Smooth muscle cell (in vitro differentiated cells): Measurements from ENCODE around the gene PANK4. TPM values are rescaled to one million over a fixed set of nuclear protein-coding genes. Genes with fewer than 3 reads are reported as not detected.

Source experiments
- DNase-seq: peaks from one replicate; lab custom pipeline; 2025; ENCODE audit not compliant: unreplicated experiment; lab: John Stamatoyannopoulos, UW
- H2AFZ ChIP-seq: fragments of 200-600 bp; sonication (generic); 2 replicates; pipeline ENCODE4 v1.6.0; 2016; ENCODE audit warnings: antibody characterized with exemption, low read depth, mild to moderate bottlenecking
- H3F3A ChIP-seq: fragments of 200-600 bp; sonication (generic); 2 replicates; pipeline ENCODE4 v1.6.0; 2017; ENCODE audit warnings: antibody characterized with exemption, low read depth
- H3K27ac ChIP-seq: fragments of 200-600 bp; sonication (generic); 2 replicates; pipeline ENCODE4 v1.5.1; 2016; ENCODE audit warnings: low read depth, mild to moderate bottlenecking
- H3K27me3 ChIP-seq: fragments of 200-600 bp; sonication (generic); 2 replicates; pipeline ENCODE4 v1.6.1; 2016; ENCODE audit warnings: low read depth, mild to moderate bottlenecking
- H3K36me3 ChIP-seq: fragments of 200-600 bp; sonication (generic); 2 replicates; pipeline ENCODE4 v1.5.1; 2016; ENCODE audit warnings: low read depth
- H3K4me1 ChIP-seq: fragments of 200-600 bp; sonication (generic); 2 replicates; pipeline ENCODE4 v1.5.1; 2016; ENCODE audit warnings: low read depth
- H3K4me2 ChIP-seq: fragments of 200-600 bp; sonication (generic); 2 replicates; pipeline ENCODE4 v1.6.0; 2016; ENCODE audit warnings: mild to moderate bottlenecking
- H3K4me3 ChIP-seq: fragments of 200-600 bp; sonication (generic); 2 replicates; pipeline ENCODE4 v1.5.1; 2016; ENCODE audit warnings: mild to moderate bottlenecking
- H3K79me2 ChIP-seq: fragments of 200-600 bp; sonication (generic); 2 replicates; pipeline ENCODE4 v1.6.0; 2016; ENCODE audit warnings: low read depth, mild to moderate bottlenecking
- H3K9ac ChIP-seq: fragments of 200-600 bp; sonication (generic); 2 replicates; pipeline ENCODE4 v1.6.0; 2016; ENCODE audit warnings: low read depth
- H3K9me3 ChIP-seq: fragments of 200-600 bp; sonication (generic); replicated peaks from 2 replicates; pipeline ENCODE4 v1.5.1; 2016; ENCODE audit warnings: low read depth
- H4K20me1 ChIP-seq: fragments of 200-600 bp; sonication (generic); 2 replicates; pipeline ENCODE4 v1.6.0; 2016; ENCODE audit warnings: low read depth
- CTCF ChIP-seq: fragments of 200-600 bp; sonication (generic); IDR thresholded peaks from 2 replicates; pipeline ENCODE4 v1.5.1; 2017; ENCODE audit warnings: borderline replicate concordance, mild to moderate bottlenecking, antibody characterized with exemption; ENCODE audit not compliant: insufficient read depth, poor library complexity, severe bottlenecking
- WGBS: methylation state at CpG from one replicate; pipeline ENCODE4 v1.1.7; 2016; ENCODE audit warnings: low lambda C conversion rate; 5-methylcytosine and 5-hydroxymethylcytosine counted together
- polyA plus RNA-seq: library from polyadenylated mRNA; unstranded; fragments of >200 nt; fragmentation: Nextera tagmentation; extraction: Ambion mirVana; gene quantifications from 2 replicates; pipeline ENCODE4 v1.2.1, GENCODE V29; 2016
- total RNA-seq: library from RNA; depleted of rRNA; stranded (reverse); fragments of >200 nt; gene quantifications from 2 replicates; pipeline ENCODE4 v1.2.3, GENCODE V29; 2014

PANK4 gene
- total and polyA plus RNA-seq, 2 experiments from 2014 or later, result 28.4 to 28.7 TPM

- DNase-seq, result peak; percentile 38
- WGBS, result 23% methylated on average over 7 of the region's 43 CpGs
- peak overlapping the region; percentile 93 for H3K4me2 ChIP-seq
- H3K79me2 ChIP-seq, result no peaks in the 10 kb centered on the region
- peak overlapping the region; percentile 55 for H3K4me3 ChIP-seq
- H3K27ac ChIP-seq, result no peak overlapping the region
- H2AFZ ChIP-seq, result peak overlapping the region; percentile 77
- peaks cover 53% of the 10 kb centered on the region for H3K4me1 ChIP-seq
- H3K27me3 ChIP-seq, result no peaks in the 10 kb centered on the region
- H3K9ac ChIP-seq, result no peak overlapping the region
- H3F3A ChIP-seq, result no peaks in the 10 kb centered on the region
- H3K36me3 ChIP-seq, result no peaks in the 10 kb centered on the region
- no peaks in the 10 kb centered on the region for H4K20me1 ChIP-seq
- no peaks in the 10 kb centered on the region for H3K9me3 ChIP-seq
- TF ChIP-seq CTCF, result no peak
Observed at GRCh38 chr1:2545754-2546514, 19.5 kb upstream of the PANK4 start.

GRCh38 chr1:2544875-2545640 is 18.7 kb upstream of the PANK4 start:
- 67% methylated on average over 19 of the region's 19 CpGs for WGBS
- peaks cover 59% of the 10 kb centered on the region for H3K4me1 ChIP-seq
- H3K9me3 ChIP-seq, result no peaks in the 10 kb centered on the region
- H3K4me2 ChIP-seq, result no peak overlapping the region
- TF ChIP-seq CTCF, result no peak
- no peaks in the 10 kb centered on the region for H3F3A ChIP-seq
- H2AFZ ChIP-seq, result no peak overlapping the region
- H3K36me3 ChIP-seq, result no peaks in the 10 kb centered on the region
- H3K79me2 ChIP-seq, result no peaks in the 10 kb centered on the region
- no peak overlapping the region for H3K4me3 ChIP-seq
- H4K20me1 ChIP-seq, result no peaks in the 10 kb centered on the region
- peaks cover 3% of the 10 kb centered on the region for H3K27me3 ChIP-seq
- DNase-seq, result no peak
- no peak overlapping the region for H3K9ac ChIP-seq
- no peak overlapping the region for H3K27ac ChIP-seq

- DNase-seq, result no peak
- no peaks in the 10 kb centered on the region for H3K36me3 ChIP-seq
- no peak overlapping the region for H3K4me3 ChIP-seq
- no peaks in the 10 kb centered on the region for H4K20me1 ChIP-seq
- no peak overlapping the region for H3K4me2 ChIP-seq
- H3K9ac ChIP-seq, result no peak overlapping the region
- WGBS, result 67% methylated on average over 26 of the region's 26 CpGs
- no peaks in the 10 kb centered on the region for H3K9me3 ChIP-seq
- no peaks in the 10 kb centered on the region for H3F3A ChIP-seq
- no peaks in the 10 kb centered on the region for H3K79me2 ChIP-seq
- H3K27me3 ChIP-seq, result peaks cover 3% of the 10 kb centered on the region
- H3K4me1 ChIP-seq, result peaks cover 60% of the 10 kb centered on the region
- TF ChIP-seq CTCF, result no peak
- H3K27ac ChIP-seq, result no peak overlapping the region
- no peak overlapping the region for H2AFZ ChIP-seq
Observed at GRCh38 chr1:2544093-2544874, 17.9 kb upstream of the PANK4 start.
